Measurements from ENCODE around the gene MYO15B. TPM values are rescaled to one million over a fixed set of nuclear protein-coding genes. Genes with fewer than 3 reads are reported as not detected.
"Not testable (repeated sequence)": the region's sequence is repeated elsewhere in the genome, so short reads cannot be mapped to it uniquely, and the experiment has no call there.

Gene MYO15B
- total RNA-seq, 1 donor from 2014 or later: 48.2 TPM

GRCh38 chr17:75574404-75575036 is 13.1 kb upstream of the MYO15B start:
- no peak overlapping the region for H3K27ac Mint-ChIP-seq
- H3K9me3 Mint-ChIP-seq: peaks cover 4% of the 10 kb centered on the region
- H3K4me1 Mint-ChIP-seq (ENCODE audit: unreplicated experiment): peaks cover 4% of the 10 kb centered on the region
- no peaks in the 10 kb centered on the region for H3K27me3 Mint-ChIP-seq
- H3K4me3 Mint-ChIP-seq: no peak overlapping the region
- H3K36me3 Mint-ChIP-seq: no peaks in the 10 kb centered on the region
- no peak for DNase-seq (ENCODE audit: extremely low spot score, unreplicated experiment)
- no peak for TF ChIP-seq CTCF (conservative IDR thresholded peaks at IDR 0.05)

- Mint-ChIP-seq H3K4me3 (no peak overlapping the region), H3K4me1 (ENCODE audit: unreplicated experiment) (peaks cover 4% of the 10 kb centered on the region), H3K36me3 (no peaks in the 10 kb centered on the region), H3K27me3 (no peaks in the 10 kb centered on the region), H3K27ac (no peak overlapping the region), H3K9me3 (peaks cover 4% of the 10 kb centered on the region)
- no peak for DNase-seq (ENCODE audit: extremely low spot score, unreplicated experiment)
- no peak for TF ChIP-seq CTCF (conservative IDR thresholded peaks at IDR 0.05)
These were observed 12.4 kb upstream of the MYO15B start for GRCh38 chr17:75575197-75575596.

GRCh38 chr17:75575728-75576127 is 11.9 kb upstream of the MYO15B start:
- no peak for TF ChIP-seq CTCF (conservative IDR thresholded peaks at IDR 0.05)
- no peaks in the 10 kb centered on the region for H3K36me3 Mint-ChIP-seq
- H3K4me1 Mint-ChIP-seq (ENCODE audit: unreplicated experiment): peaks cover 4% of the 10 kb centered on the region
- H3K9me3 Mint-ChIP-seq: peaks cover 4% of the 10 kb centered on the region
- H3K27me3 Mint-ChIP-seq: no peaks in the 10 kb centered on the region
- DNase-seq (ENCODE audit: extremely low spot score, unreplicated experiment): no peak
- H3K27ac Mint-ChIP-seq: peak overlapping the region; percentile 14
- H3K4me3 Mint-ChIP-seq: no peak overlapping the region

- Mint-ChIP-seq H3K36me3 (no peaks in the 10 kb centered on the region), H3K9me3 (peaks cover 4% of the 10 kb centered on the region), H3K27me3 (no peaks in the 10 kb centered on the region), H3K4me1 (ENCODE audit: unreplicated experiment) (peaks cover 4% of the 10 kb centered on the region), H3K4me3 (no peak overlapping the region), H3K27ac (no peak overlapping the region)
- no peak for DNase-seq (ENCODE audit: extremely low spot score, unreplicated experiment)
- TF ChIP-seq CTCF (conservative IDR thresholded peaks at IDR 0.05): no peak
These were observed 10.9 kb upstream of the MYO15B start for GRCh38 chr17:75576661-75577060.

- H3K9me3 Mint-ChIP-seq; H3K27ac Mint-ChIP-seq; H3K4me1 Mint-ChIP-seq (ENCODE audit: unreplicated experiment); DNase-seq (ENCODE audit: extremely low spot score, unreplicated experiment); H3K36me3 Mint-ChIP-seq; H3K4me3 Mint-ChIP-seq: not testable (repeated sequence)
- peaks cover 17% of the 10 kb centered on the region for H3K27me3 Mint-ChIP-seq
These were observed 6.4 kb upstream of the MYO15B start for GRCh38 chr17:75581121-75581725.

GRCh38 chr17:75583197-75583596 is 4.4 kb upstream of the MYO15B start:
- not testable (repeated sequence) for H3K4me1 Mint-ChIP-seq (ENCODE audit: unreplicated experiment); H3K4me3 Mint-ChIP-seq; H3K27ac Mint-ChIP-seq; DNase-seq (ENCODE audit: extremely low spot score, unreplicated experiment); H3K9me3 Mint-ChIP-seq; H3K36me3 Mint-ChIP-seq
- H3K27me3 Mint-ChIP-seq: peaks cover 32% of the 10 kb centered on the region

Data from type B pancreatic cell (in vitro differentiated cells).